GM19468 (cell line): ENCODE results near the gene AP4E1.
"Not testable (repeated sequence)": the region's sequence is repeated elsewhere in the genome, so short reads cannot be mapped to it uniquely, and the experiment has no call there.

Experiments
- ATAC-seq: cut with Tn5 transposase; IDR thresholded peaks from one replicate; pipeline ENCODE4 v1.9.1; 2021; ENCODE audit warnings: mild to moderate bottlenecking, moderate library complexity, moderate number of reproducible peaks; ENCODE audit not compliant: unreplicated experiment; ENCODE audit errors: extremely low read depth

Gene AP4E1

GRCh38 chr15:51006336-51006985, 98.0 kb downstream of the AP4E1 start:
- ATAC-seq: no peak

- no peak for ATAC-seq
Measured at GRCh38 chr15:51007131-51007666, 98.7 kb downstream of the AP4E1 start.

GRCh38 chr15:51011212-51011611, 102.7 kb downstream of the AP4E1 start:
- no peak for ATAC-seq

- no peak for ATAC-seq
Measured at GRCh38 chr15:51016615-51017014, 108.1 kb downstream of the AP4E1 start.

GRCh38 chr15:51022206-51022605, 113.7 kb downstream of the AP4E1 start:
- ATAC-seq: no peak

GRCh38 chr15:51023499-51023898, 115.0 kb downstream of the AP4E1 start:
- no peak for ATAC-seq

- no peak for ATAC-seq
Measured at GRCh38 chr15:51024735-51025453, 116.4 kb downstream of the AP4E1 start.

GRCh38 chr15:51025454-51025846, 117.0 kb downstream of the AP4E1 start:
- no peak for ATAC-seq

GRCh38 chr15:51030649-51031316, 122.3 kb downstream of the AP4E1 start:
- ATAC-seq: no peak

GRCh38 chr15:51037474-51037873, 129.0 kb downstream of the AP4E1 start:
- not testable (repeated sequence) for ATAC-seq

GRCh38 chr15:51038162-51038973, 129.9 kb downstream of the AP4E1 start:
- ATAC-seq: no peak

GRCh38 chr15:51038974-51039319, 130.5 kb downstream of the AP4E1 start:
- ATAC-seq: no peak

GRCh38 chr15:51044037-51044727, 135.7 kb downstream of the AP4E1 start:
- no peak for ATAC-seq

GRCh38 chr15:51046016-51046415, 137.5 kb downstream of the AP4E1 start:
- no peak for ATAC-seq

- no peak for ATAC-seq
Measured at GRCh38 chr15:51046799-51047449, 138.4 kb downstream of the AP4E1 start.

GRCh38 chr15:51048308-51048707, 139.8 kb downstream of the AP4E1 start:
- ATAC-seq: no peak

GRCh38 chr15:51049081-51049480, 140.6 kb downstream of the AP4E1 start:
- no peak for ATAC-seq

GRCh38 chr15:51051776-51052175, 143.3 kb downstream of the AP4E1 start:
- no peak for ATAC-seq

- ATAC-seq: no peak
Measured at GRCh38 chr15:51053571-51053970, 145.1 kb downstream of the AP4E1 start.
